IMR-90 (cell line): ENCODE data around the gene ADGRD2. TPM values are rescaled to one million over a fixed set of nuclear protein-coding genes. Genes with fewer than 3 reads are reported as not detected.

Experiments
- ATAC-seq: fragments of 200-7000 bp; cut with Tn5 transposase; 2 replicates; pipeline ENCODE4 v1.9.1; 2020; ENCODE audit warnings: low read depth, mild to moderate bottlenecking, moderate library complexity
- BruUV-seq: library from RNA; stranded (reverse); fragments of 400-500 nt; replicated peaks from 2 replicates; lab custom pipeline; 2021; lab: Mats Ljungman, UMichigan
- CTCF ChIA-PET: fragments of 300-600 bp; formaldehyde crosslinking; extraction: SDS; loops from one replicate; lab custom pipeline; 2021; ENCODE audit warnings: antibody characterized with exemption; lab: Yijun Ruan, JAX
- POLR2A ChIA-PET: fragments of 300-600 bp; sonication (Branson Sonifier 250); formaldehyde crosslinking; loops from one replicate; lab custom pipeline; 2022; ENCODE audit warnings: antibody characterized with exemption; ENCODE audit not compliant: unreplicated experiment; lab: Charles Lee
- DNase-seq: peaks from one replicate; pipeline ENCODE4 v3.0.0; 2013
- H2AFZ ChIP-seq: replicated peaks from 2 replicates; pipeline ENCODE3; 2013; ENCODE audit warnings: low read length, mild to moderate bottlenecking; ENCODE audit not compliant: poor library complexity
- H2AK5ac ChIP-seq: 2 replicates; pipeline ENCODE4 v1.6.1; 2013; ENCODE audit warnings: low read depth, low read length, inconsistent platforms
- H2AK9ac ChIP-seq: replicated peaks from 2 replicates; pipeline ENCODE3; 2013; ENCODE audit warnings: mild to moderate bottlenecking, low read depth, low read length, moderate library complexity; ENCODE audit not compliant: poor library complexity
- H2BK120ac ChIP-seq: 2 replicates; pipeline ENCODE4 v1.6.1; 2013; ENCODE audit warnings: low read depth, low read length, inconsistent platforms
- H2BK15ac ChIP-seq: 3 replicates; pipeline ENCODE4 v1.6.1; 2013; ENCODE audit warnings: low read depth, low read length, inconsistent platforms
- H2BK20ac ChIP-seq: 2 replicates; pipeline ENCODE4 v1.6.1; 2013; ENCODE audit warnings: low read depth, mild to moderate bottlenecking, inconsistent platforms, low read length, moderate library complexity
- H2BK5ac ChIP-seq: 2 replicates; pipeline ENCODE4 v1.6.1; 2013; ENCODE audit warnings: mild to moderate bottlenecking, low read depth, low read length, inconsistent platforms; ENCODE audit not compliant: poor library complexity, severe bottlenecking
- H3K14ac ChIP-seq: replicated peaks from 2 replicates; pipeline ENCODE4 v1.6.1; 2013; ENCODE audit warnings: low read depth, low read length, inconsistent platforms
- H3K18ac ChIP-seq: 2 replicates; pipeline ENCODE4 v1.6.1; 2013; ENCODE audit warnings: low read depth, low read length, control low read depth
- H3K23ac ChIP-seq: 2 replicates; pipeline ENCODE4 v1.6.1; 2013; ENCODE audit warnings: low read depth, low read length, inconsistent platforms
- H3K27ac ChIP-seq: 2 replicates; pipeline ENCODE4 v1.5.1; 2013; ENCODE audit warnings: mild to moderate bottlenecking, control low read depth, low read length; ENCODE audit not compliant: insufficient read depth
- H3K27me3 ChIP-seq: 2 replicates; pipeline ENCODE4 v1.6.1; 2013; ENCODE audit warnings: low read length; ENCODE audit not compliant: control insufficient read depth, insufficient read depth
- H3K36me3 ChIP-seq: 2 replicates; pipeline ENCODE4 v1.6.1; 2013; ENCODE audit warnings: low read length, mixed read lengths; ENCODE audit not compliant: control insufficient read depth, insufficient read depth
- H3K4ac ChIP-seq: 2 replicates; pipeline ENCODE4 v1.6.1; 2013; ENCODE audit warnings: low read depth, low read length, inconsistent platforms
- H3K4me1 ChIP-seq: 2 replicates; pipeline ENCODE4 v1.6.1; 2013; ENCODE audit warnings: low read length, mixed read lengths; ENCODE audit not compliant: control insufficient read depth, insufficient read depth
- H3K4me2 ChIP-seq: 2 replicates; pipeline ENCODE4 v1.6.1; 2013; ENCODE audit warnings: low read depth, mild to moderate bottlenecking, control low read depth, low read length, moderate library complexity
- H3K4me3 ChIP-seq: 2 replicates; pipeline ENCODE4 v1.5.1; 2013; ENCODE audit warnings: low read depth, mild to moderate bottlenecking, control low read depth, low read length, moderate library complexity; ENCODE audit not compliant: insufficient read depth
- H3K56ac ChIP-seq: 2 replicates; pipeline ENCODE4 v1.6.1; 2013; ENCODE audit warnings: low read length, inconsistent platforms; ENCODE audit not compliant: insufficient read depth; ENCODE audit errors: extremely low read depth
- H3K79me1 ChIP-seq, 2 experiments: 2 replicates each; pipeline ENCODE4 v1.6.1; 2013; ENCODE audit warnings: low read length in 2 of 2, inconsistent platforms in 1 of 2, low read depth in 1 of 2
- H3K9ac ChIP-seq: 2 replicates; pipeline ENCODE4 v1.6.1; 2013; ENCODE audit warnings: low read depth, low read length, control low read depth
- H3K9me1 ChIP-seq: 2 replicates; pipeline ENCODE4 v1.6.1; 2013; ENCODE audit warnings: low read length, inconsistent platforms; ENCODE audit not compliant: insufficient read depth
- H3K9me3 ChIP-seq: 2 replicates; pipeline ENCODE4 v1.6.1; 2013; ENCODE audit warnings: low read length; ENCODE audit not compliant: control insufficient read depth, insufficient read depth
- H4K20me1 ChIP-seq: 2 replicates; pipeline ENCODE4 v1.6.1; 2013; ENCODE audit warnings: low read length, inconsistent platforms; ENCODE audit not compliant: insufficient read depth
- H4K5ac ChIP-seq: 2 replicates; pipeline ENCODE4 v1.6.1; 2013; ENCODE audit warnings: mild to moderate bottlenecking, low read depth, low read length, control low read depth
- H4K8ac ChIP-seq, 2 experiments: 2 replicates each; pipeline ENCODE4 v1.6.1; 2013; ENCODE audit warnings: low read depth in 2 of 2, low read length in 2 of 2, control low read depth in 1 of 2, inconsistent platforms in 1 of 2
- H4K91ac ChIP-seq: 2 replicates; pipeline ENCODE4 v1.6.1; 2013; ENCODE audit warnings: low read depth, low read length, inconsistent platforms; ENCODE audit not compliant: insufficient read depth
- BHLHE40 ChIP-seq: fragments of 150-350 bp; IDR thresholded peaks from 2 replicates; pipeline ENCODE4 v1.6.1; 2016; ENCODE audit warnings: mild to moderate bottlenecking, low read depth, low read length
- CEBPB ChIP-seq: IDR thresholded peaks from 2 replicates; pipeline ENCODE4 v1.6.1; 2012; ENCODE audit warnings: low read depth, low read length, improper control_type of control experiment
- CHD1 ChIP-seq: IDR thresholded peaks from 2 replicates; pipeline ENCODE4 v1.6.1; 2012; ENCODE audit warnings: low read depth, low read length, improper control_type of control experiment
- CTCF ChIP-seq: conservative IDR thresholded peaks from 2 replicates; pipeline ENCODE4 v1.5.1; 2012; ENCODE audit warnings: mild to moderate bottlenecking, low read depth, low read length, improper control_type of control experiment
- FOS ChIP-seq: fragments of 150-350 bp; IDR thresholded peaks from 2 replicates; pipeline ENCODE4 v1.6.1; 2016; ENCODE audit warnings: low read depth, low read length
- MAFK ChIP-seq: IDR thresholded peaks from 2 replicates; pipeline ENCODE4 v1.6.1; 2012; ENCODE audit warnings: low read depth, low read length, improper control_type of control experiment
- MAZ ChIP-seq: IDR thresholded peaks from 2 replicates; pipeline ENCODE4 v1.6.1; 2012; ENCODE audit warnings: low read depth, mild to moderate bottlenecking, low read length, improper control_type of control experiment, moderate library complexity, borderline replicate concordance
- MXI1 ChIP-seq: IDR thresholded peaks from 2 replicates; pipeline ENCODE4 v1.6.1; 2012; ENCODE audit warnings: low read depth, mild to moderate bottlenecking, low read length, moderate library complexity, borderline replicate concordance
- NFE2L2 ChIP-seq: fragments of 150-350 bp; IDR thresholded peaks from 2 replicates; pipeline ENCODE4 v1.6.1; 2016; ENCODE audit warnings: low read depth, mild to moderate bottlenecking, low read length
- POLR2A ChIP-seq: IDR thresholded peaks from 2 replicates; pipeline ENCODE4 v1.6.1; 2012; ENCODE audit warnings: mild to moderate bottlenecking, low read depth, low read length
- RAD21 ChIP-seq: IDR thresholded peaks from 2 replicates; pipeline ENCODE4 v1.6.1; 2012; ENCODE audit warnings: low read length, improper control_type of control experiment
- RCOR1 ChIP-seq: IDR thresholded peaks from 2 replicates; pipeline ENCODE4 v1.6.1; 2012; ENCODE audit warnings: mild to moderate bottlenecking, low read length, improper control_type of control experiment; ENCODE audit not compliant: insufficient replicate concordance
- RFX5 ChIP-seq: IDR thresholded peaks from 2 replicates; pipeline ENCODE4 v1.8.0; 2012; ENCODE audit warnings: low read depth, mild to moderate bottlenecking, low read length, moderate library complexity
- SMC3 ChIP-seq: fragments of 150-350 bp; IDR thresholded peaks from 2 replicates; pipeline ENCODE4 v1.6.1; 2016; ENCODE audit warnings: low read depth, mild to moderate bottlenecking, antibody characterized with exemption, low read length, moderate library complexity
- USF2 ChIP-seq: fragments of 150-350 bp; IDR thresholded peaks from 2 replicates; pipeline ENCODE4 v1.6.1; 2017; ENCODE audit warnings: mild to moderate bottlenecking, antibody characterized with exemption, low read length, low read depth
- WGBS, 2 experiments: methylation state at CpG; one replicate each; pipeline versions ENCODE4 v1.1.5 to v1.1.7; 2013; ENCODE audit warnings: missing lambda C conversion rate in 2 of 2; ENCODE audit not compliant: insufficient read length in 1 of 2; ENCODE audit errors: extremely low coverage in 2 of 2; 5-methylcytosine and 5-hydroxymethylcytosine counted together
- dilution Hi-C: fragments of 300-500 bp; cut with HindIII; formaldehyde crosslinking; loops from one replicate; pipeline ENCODE4 v1.14.3; 2018; ENCODE audit warnings: low sequenced_read_pairs; ENCODE audit not compliant: unreplicated experiment
- in situ Hi-C: fragments of 300-500 bp; cut with MboI; formaldehyde crosslinking; loops from 3 replicates; pipeline ENCODE4 v1.14.3; 2019; ENCODE audit warnings: low sequenced_read_pairs, inconsistent platforms, mixed read lengths
- intact Hi-C: fragments of 100-400 bp; cut with micrococcal nuclease; formaldehyde crosslinking; loops from 2 replicates; pipeline ENCODE4 v1.10.0; 2022
- polyA plus RNA-seq, 3 experiments: library from polyadenylated mRNA; depleted of rRNA; stranded (reverse); fragments of >200 nt; gene quantifications; 2 replicates each; pipeline ENCODE4 v1.2.3, GENCODE V29; 2012; ENCODE audit warnings: low replicate concordance in 1 of 3
- total RNA-seq: library from RNA; depleted of rRNA; stranded (reverse); fragments of >200 nt; gene quantifications from 2 replicates; pipeline ENCODE4 v1.2.3, GENCODE V29; 2012
- TF ChIP-seq, protein P1 (sequence below): fragments of 150-350 bp; IDR thresholded peaks from 2 replicates; pipeline ENCODE4 v1.6.1; 2016; ENCODE audit warnings: low read depth, mild to moderate bottlenecking, low read length, moderate library complexity, borderline replicate concordance

ADGRD2 gene
- total and polyA plus RNA-seq, 2 of the 4 experiments (the other 2 are of a cell fraction): not detected

DNA sequence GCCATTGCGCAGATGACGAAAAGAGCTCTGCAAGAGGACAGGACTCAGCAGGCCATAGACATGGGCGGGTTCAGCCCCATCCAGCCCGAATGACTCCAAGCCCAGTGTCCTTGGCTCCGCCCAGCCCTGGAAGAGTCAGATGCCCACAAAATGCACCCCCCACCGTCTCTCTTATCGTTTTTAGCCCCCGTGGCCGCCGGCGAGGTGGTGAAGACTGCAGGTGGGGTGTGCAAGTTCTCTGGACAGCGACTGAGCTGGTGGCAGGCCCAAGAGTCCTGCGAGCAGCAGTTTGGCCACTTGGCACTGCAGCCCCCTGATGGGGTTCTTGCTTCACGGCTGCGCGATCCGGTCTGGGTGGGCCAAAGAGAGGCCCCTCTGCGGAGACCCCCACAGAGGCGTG is 2.1 kb downstream of the ADGRD2 start:
- 95% methylated on average over 8 of the region's 19 CpGs; no CpG with 5 or more reads in 1 of the 2 experiments for WGBS, 2 experiments
- CTCF ChIA-PET: no interaction called here
- DNase-seq: no peak

More for the DNA sequence above, 2.1 kb downstream of the ADGRD2 start:
- Histone ChIP-seq H2BK5ac (no peak overlapping the region), H4K8ac (no peak overlapping the region), H2AK9ac (no peak overlapping the region), H3K9me1 (no peaks in the 10 kb centered on the region), H2BK20ac (no peak overlapping the region), H4K91ac (no peak overlapping the region), H3K4me3 (no peak overlapping the region), H2AK5ac (no peak overlapping the region), H3K79me1 (no peaks in the 10 kb centered on the region), H3K9ac (no peak overlapping the region), H3K27ac (no peak overlapping the region), H3K9me3 (no peaks in the 10 kb centered on the region), H3K18ac (no peak overlapping the region), H3K4me2 (no peak overlapping the region), H3K36me3 (no peaks in the 10 kb centered on the region), H3K23ac (no peak overlapping the region), H3K27me3 (peaks cover 68% of the 10 kb centered on the region), H3K4me1 (no peaks in the 10 kb centered on the region), H4K5ac (no peak overlapping the region), H2AFZ (peak overlapping the region; percentile 24), H3K56ac (no peak overlapping the region), H2BK15ac (no peak overlapping the region), H3K14ac (no peak overlapping the region), H2BK120ac (no peak overlapping the region), H4K20me1 (no peaks in the 10 kb centered on the region), H3K4ac (no peak overlapping the region)
- ATAC-seq: no peak
- POLR2A ChIA-PET: no interaction called here
- intact Hi-C loops (no loop called here), in situ Hi-C loops (no loop called here), dilution Hi-C loops (no loop called here)
- TF ChIP-seq CHD1: no peak
- TF ChIP-seq POLR2A: no peak
- TF ChIP-seq BHLHE40: no peak
- TF ChIP-seq MAZ: no peak
- TF ChIP-seq SMC3: no peak
- no peak for TF ChIP-seq RCOR1
- no peak for TF ChIP-seq CTCF
- no peak for TF ChIP-seq NFE2L2
- TF ChIP-seq RAD21: no peak
- TF ChIP-seq USF2: no peak
- no peak for TF ChIP-seq FOS
- no peak for TF ChIP-seq CEBPB
- TF ChIP-seq MXI1: no peak
- TF ChIP-seq MAFK: no peak
- TF ChIP-seq, protein P1, sequence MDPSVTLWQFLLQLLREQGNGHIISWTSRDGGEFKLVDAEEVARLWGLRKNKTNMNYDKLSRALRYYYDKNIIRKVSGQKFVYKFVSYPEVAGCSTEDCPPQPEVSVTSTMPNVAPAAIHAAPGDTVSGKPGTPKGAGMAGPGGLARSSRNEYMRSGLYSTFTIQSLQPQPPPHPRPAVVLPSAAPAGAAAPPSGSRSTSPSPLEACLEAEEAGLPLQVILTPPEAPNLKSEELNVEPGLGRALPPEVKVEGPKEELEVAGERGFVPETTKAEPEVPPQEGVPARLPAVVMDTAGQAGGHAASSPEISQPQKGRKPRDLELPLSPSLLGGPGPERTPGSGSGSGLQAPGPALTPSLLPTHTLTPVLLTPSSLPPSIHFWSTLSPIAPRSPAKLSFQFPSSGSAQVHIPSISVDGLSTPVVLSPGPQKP: no peak
- TF ChIP-seq RFX5: no peak
- no TSS peak for BruUV-seq
